IPS-15b (cell line): Measurements from ENCODE around the gene PRODH.
"Not testable (repeated sequence)": the region's sequence is repeated elsewhere in the genome, so short reads cannot be mapped to it uniquely, and the experiment has no call there.

Source experiments
- H3K27me3 ChIP-seq: one replicate; pipeline ENCODE4 v1.6.1; 2013; ENCODE audit warnings: low read length; ENCODE audit not compliant: control insufficient read depth, insufficient read depth
- H3K36me3 ChIP-seq: one replicate; pipeline ENCODE4 v1.6.1; 2013; ENCODE audit warnings: low read length; ENCODE audit not compliant: control insufficient read depth, insufficient read depth
- H3K4me1 ChIP-seq: one replicate; pipeline ENCODE4 v1.6.1; 2013; ENCODE audit warnings: mild to moderate bottlenecking, low read length; ENCODE audit not compliant: control insufficient read depth, insufficient read depth
- H3K4me3 ChIP-seq: one replicate; pipeline ENCODE4 v1.5.1; 2013; ENCODE audit warnings: low read depth, low read length
- H3K9ac ChIP-seq: one replicate; pipeline ENCODE4 v1.6.1; 2013; ENCODE audit warnings: low read depth, mild to moderate bottlenecking, low read length
- H3K9me3 ChIP-seq: one replicate; pipeline ENCODE4 v1.6.1; 2013; ENCODE audit warnings: mild to moderate bottlenecking, low read length; ENCODE audit not compliant: control insufficient read depth, insufficient read depth

Gene PRODH

GRCh38 chr22:18912264-18912946 is 23.7 kb downstream of the PRODH start:
- H3K27me3 ChIP-seq, H3K36me3 ChIP-seq, H3K4me3 ChIP-seq, H3K4me1 ChIP-seq, H3K9ac ChIP-seq, H3K9me3 ChIP-seq: not testable (repeated sequence)

- not testable (repeated sequence) for H3K9me3 ChIP-seq, H3K27me3 ChIP-seq, H3K36me3 ChIP-seq, H3K4me1 ChIP-seq, H3K9ac ChIP-seq, H3K4me3 ChIP-seq
These were observed 24.6 kb downstream of the PRODH start for GRCh38 chr22:18911535-18911934.

DNA sequence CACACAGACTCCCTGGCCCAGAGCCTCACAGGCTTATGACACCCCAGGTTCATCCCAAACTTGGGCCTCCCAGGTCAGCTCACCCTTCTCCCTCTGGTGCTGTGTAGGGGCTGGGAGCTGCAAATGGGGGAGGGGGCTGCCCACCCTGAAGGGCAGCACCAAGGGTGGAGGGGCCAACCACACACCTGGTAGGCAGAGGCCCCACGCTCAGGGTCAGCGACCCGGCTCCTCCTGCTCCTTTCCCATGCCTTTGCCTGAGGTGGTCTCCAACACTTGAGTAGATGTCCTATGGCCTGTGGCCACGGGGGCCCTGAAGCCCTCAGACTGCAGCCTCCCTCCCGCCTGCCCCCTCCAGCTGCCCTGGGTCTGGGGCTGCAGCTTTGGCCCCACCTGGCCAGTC is 26.5 kb downstream of the PRODH start:
- H3K4me3 ChIP-seq = no peak overlapping the region
- no peaks in the 10 kb centered on the region for H3K27me3 ChIP-seq
- no peak overlapping the region for H3K9ac ChIP-seq
- H3K36me3 ChIP-seq = no peaks in the 10 kb centered on the region
- H3K9me3 ChIP-seq = no peaks in the 10 kb centered on the region
- no peaks in the 10 kb centered on the region for H3K4me1 ChIP-seq

DNA sequence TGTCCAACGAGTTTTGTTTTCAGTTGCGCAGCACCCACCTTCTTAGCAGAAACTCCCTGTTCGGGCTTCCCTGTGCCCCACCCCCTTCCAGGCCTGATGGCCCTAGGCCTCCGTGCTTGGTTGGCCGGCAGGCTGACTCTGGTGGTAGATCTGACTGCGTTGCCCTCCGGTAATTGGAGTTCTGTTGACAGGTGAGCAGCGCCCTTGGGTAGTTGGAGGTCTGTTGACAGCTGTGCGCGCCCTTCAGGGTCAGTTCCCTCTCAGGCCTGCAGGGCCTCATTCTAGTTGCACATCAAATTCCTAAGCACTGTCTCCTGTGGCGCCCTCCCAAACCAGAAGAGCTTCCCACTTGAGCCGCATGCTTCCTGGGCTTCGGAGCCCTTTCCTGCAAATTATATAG is 29.2 kb downstream of the PRODH start:
- no peaks in the 10 kb centered on the region for H3K9me3 ChIP-seq
- H3K27me3 ChIP-seq = no peaks in the 10 kb centered on the region
- no peak overlapping the region for H3K4me3 ChIP-seq
- H3K9ac ChIP-seq = no peak overlapping the region
- no peaks in the 10 kb centered on the region for H3K4me1 ChIP-seq
- H3K36me3 ChIP-seq = no peaks in the 10 kb centered on the region

- H3K9ac ChIP-seq, H3K4me3 ChIP-seq, H3K36me3 ChIP-seq, H3K27me3 ChIP-seq, H3K4me1 ChIP-seq, H3K9me3 ChIP-seq: not testable (repeated sequence)
These were observed 29.7 kb downstream of the PRODH start for GRCh38 chr22:18906410-18906745.

DNA sequence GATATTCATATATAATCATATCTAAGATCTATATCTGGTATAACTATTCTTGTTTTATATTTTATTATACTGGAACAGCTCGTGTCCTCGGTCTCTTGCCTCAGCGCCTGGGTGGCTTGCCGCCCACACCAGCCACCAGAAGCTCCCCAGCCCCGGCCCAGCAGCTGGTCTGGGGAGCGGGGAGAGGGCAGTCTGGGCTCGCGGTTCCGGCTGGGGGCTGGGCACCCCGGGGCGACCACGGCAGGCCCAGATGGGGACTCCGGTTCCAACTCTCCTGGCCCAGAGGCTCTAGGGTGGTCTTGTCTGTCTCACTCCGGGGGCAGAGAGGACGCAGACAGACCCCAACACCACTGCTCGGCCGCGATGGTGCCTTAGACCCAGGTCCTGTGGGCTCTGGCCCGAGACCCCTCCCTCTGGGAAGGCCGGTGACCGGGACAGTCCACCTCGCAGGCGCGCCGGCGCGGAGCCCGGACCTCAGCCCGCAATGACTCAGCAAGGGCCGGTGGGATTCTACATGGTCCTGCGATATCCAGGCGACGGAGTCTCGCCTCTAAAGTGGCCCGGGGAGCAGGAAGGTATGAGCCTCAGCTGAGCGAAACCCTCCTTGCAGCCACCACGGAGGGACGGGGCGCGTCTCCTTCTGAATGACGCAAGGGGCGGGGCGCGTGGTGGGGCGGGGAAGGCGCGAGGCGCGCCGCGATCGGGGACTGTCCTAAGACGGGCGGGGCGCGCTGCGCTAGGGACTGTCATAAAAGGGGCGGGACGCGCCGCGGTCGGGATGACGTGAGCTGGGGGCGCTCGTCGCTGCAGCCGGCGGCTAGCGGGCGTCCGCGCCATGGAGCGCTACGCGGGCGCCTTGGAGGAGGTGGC is 30.3 kb downstream of the PRODH start, which contains the start of gene DGCR6:
Gene DGCR6, plus strand, starts transcription at position 781 of the 870 bp plus-strand sequence. Its CDS starts 55 bp downstream, at position 836.
- Histone ChIP-seq H3K27me3 (no peaks in the 10 kb centered on the region), H3K4me3 (no peak within 1 kb of the TSS), H3K36me3 (no peaks in the 10 kb centered on the region), H3K9ac (no peak within 1 kb of the TSS), H3K9me3 (no peaks in the 10 kb centered on the region), H3K4me1 (no peaks in the 10 kb centered on the region)

DNA sequence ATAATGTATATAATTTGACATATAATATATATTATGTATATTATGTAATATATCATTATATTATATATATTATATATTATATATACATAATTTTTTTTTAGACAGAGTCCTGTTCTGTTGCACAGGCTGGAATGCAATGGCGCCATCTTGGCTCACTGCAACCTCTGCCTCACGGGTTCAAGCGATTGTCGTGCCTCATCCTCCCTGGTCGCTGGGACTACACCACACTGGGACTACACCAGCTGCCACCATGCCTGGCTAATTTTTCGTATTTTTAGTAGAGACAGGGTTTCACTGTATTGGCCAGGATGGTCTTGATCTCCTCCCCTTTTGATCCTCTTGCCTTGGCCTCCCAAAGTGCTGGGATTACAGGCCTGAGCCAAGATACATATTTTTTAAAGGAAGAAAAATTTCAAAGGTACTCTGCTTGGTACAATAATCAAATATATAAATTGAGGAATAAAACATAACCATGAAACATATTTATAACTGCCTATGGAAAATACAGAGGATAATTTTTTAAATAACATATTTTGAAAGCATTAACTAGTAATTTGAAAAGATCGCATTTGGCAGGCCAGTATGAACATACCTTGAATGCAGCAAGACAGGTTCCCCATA is 39.9 kb downstream of the PRODH start:
- not testable (repeated sequence) for H3K36me3 ChIP-seq, H3K9me3 ChIP-seq, H3K4me3 ChIP-seq, H3K4me1 ChIP-seq, H3K27me3 ChIP-seq, H3K9ac ChIP-seq

- H3K9me3 ChIP-seq, H3K9ac ChIP-seq, H3K4me3 ChIP-seq, H3K4me1 ChIP-seq, H3K36me3 ChIP-seq, H3K27me3 ChIP-seq: not testable (repeated sequence)
These were observed 42.3 kb downstream of the PRODH start for GRCh38 chr22:18893775-18894174.

GRCh38 chr22:18890510-18891192 is 45.4 kb downstream of the PRODH start:
- H3K4me1 ChIP-seq, H3K27me3 ChIP-seq, H3K4me3 ChIP-seq, H3K9ac ChIP-seq, H3K9me3 ChIP-seq, H3K36me3 ChIP-seq: not testable (repeated sequence)

- Histone ChIP-seq H3K4me3 (no peak overlapping the region), H3K9ac (no peak overlapping the region), H3K36me3 (no peaks in the 10 kb centered on the region), H3K27me3 (no peaks in the 10 kb centered on the region), H3K4me1 (no peaks in the 10 kb centered on the region), H3K9me3 (no peaks in the 10 kb centered on the region)
These were observed 48.0 kb downstream of the PRODH start for GRCh38 chr22:18888115-18888514.

GRCh38 chr22:18884465-18884864 is 51.6 kb downstream of the PRODH start:
- H3K4me3 ChIP-seq, H3K36me3 ChIP-seq, H3K4me1 ChIP-seq, H3K27me3 ChIP-seq, H3K9ac ChIP-seq, H3K9me3 ChIP-seq: not testable (repeated sequence)
